ENCODE data around the gene SYNGR3.

DNA sequence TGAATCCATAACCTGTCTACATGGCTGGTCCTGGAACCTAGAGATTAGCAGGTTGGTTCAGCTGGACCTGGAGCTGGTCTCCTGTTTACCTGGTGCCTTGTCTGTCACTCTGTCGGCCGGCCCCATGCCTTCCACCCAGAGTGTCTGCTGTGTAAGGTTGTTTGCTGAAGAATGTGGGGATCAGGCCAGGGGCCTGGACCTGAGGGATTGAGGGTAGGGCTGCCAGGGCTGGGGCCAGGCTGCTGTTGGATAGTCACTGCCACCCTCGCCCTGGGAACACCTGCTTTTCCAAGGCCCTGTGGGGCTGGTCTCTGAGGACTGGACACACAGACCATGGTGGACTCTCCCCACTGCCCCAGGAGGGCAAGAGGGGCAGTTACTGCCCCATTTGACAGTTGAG lies 38.4 kb downstream of the SYNGR3 start:
- no peak for TF ChIP-seq ZNF274 (IDR thresholded peaks at IDR 0.05; ENCODE audit: low read depth, low read length)
- TF ChIP-seq YY1 (IDR thresholded peaks at IDR 0.05; ENCODE audit: insufficient read depth, insufficient read length): no peak

Measured in NT2/D1 (cell line).